Lung (tissue), 12 donors: ENCODE results near the gene LRP1B. TPM values are rescaled to one million over a fixed set of nuclear protein-coding genes. Genes with fewer than 3 reads are reported as not detected.

Experiments used
- ATAC-seq: fragments of 200-7000 bp; cut with Tn5 transposase; one replicate; pipeline ENCODE4 v1.9.1; 2020; ENCODE audit warnings: moderate number of reproducible peaks; ENCODE audit not compliant: insufficient read depth, low FRiP score
- DNase-seq, 3 donors: peaks; one replicate each; pipeline ENCODE4 v3.0.0-alpha.2; 2013 to 2017
- H3K27ac ChIP-seq, 2 donors: one replicate each; pipeline ENCODE4 v1.5.1; 2013; ENCODE audit warnings: mild to moderate bottlenecking in 2 of 2, moderate library complexity in 2 of 2, control low read depth in 1 of 2, inconsistent platforms in 1 of 2, low read depth in 1 of 2, low read length in 1 of 2
- H3K27me3 ChIP-seq, 3 donors: one replicate each; pipeline ENCODE4 v1.5.1; 2013; ENCODE audit warnings: low read length in 2 of 3; ENCODE audit not compliant: control insufficient read depth in 3 of 3, insufficient read depth in 3 of 3
- H3K36me3 ChIP-seq, 4 donors: one replicate each; pipeline ENCODE4 v1.5.1; 2013; ENCODE audit warnings: low read length in 4 of 4, mild to moderate bottlenecking in 1 of 4, moderate library complexity in 1 of 4; ENCODE audit not compliant: control insufficient read depth in 4 of 4, insufficient read depth in 4 of 4
- H3K4me1 ChIP-seq, 5 donors: one replicate each; pipeline ENCODE4 v1.5.1; 2013; ENCODE audit warnings: low read length in 5 of 5, mild to moderate bottlenecking in 2 of 5, moderate library complexity in 1 of 5; ENCODE audit not compliant: control insufficient read depth in 5 of 5, insufficient read depth in 5 of 5
- H3K4me3 ChIP-seq: one replicate; pipeline ENCODE4 v1.5.1; 2013; ENCODE audit warnings: mild to moderate bottlenecking, control low read depth, moderate library complexity
- H3K9ac ChIP-seq, 2 donors: one replicate each; pipeline ENCODE4 v1.5.1; 2013; ENCODE audit warnings: low read length in 2 of 2, control low read depth in 1 of 2; ENCODE audit not compliant: insufficient read depth in 1 of 2
- H3K9me3 ChIP-seq, 4 donors: one replicate each; pipeline ENCODE4 v1.5.1; 2013; ENCODE audit warnings: low read length in 3 of 4, mild to moderate bottlenecking in 1 of 4, moderate library complexity in 1 of 4; ENCODE audit not compliant: control insufficient read depth in 4 of 4, insufficient read depth in 3 of 4
- CTCF ChIP-seq: IDR thresholded peaks from 2 replicates; pipeline ENCODE4 v1.5.1; 2012; ENCODE audit warnings: mild to moderate bottlenecking; ENCODE audit errors: control extremely low read depth, extremely low read depth
- WGBS, 2 donors: extraction: QIAGEN DNeasy Blood & Tissue Kit; methylation state at CpG; one replicate each; pipeline ENCODE4 v1.1.7; 2013; 5-methylcytosine and 5-hydroxymethylcytosine counted together
- polyA plus RNA-seq, 2 donors: library from polyadenylated mRNA; stranded (reverse); fragments of 200-250 nt; gene quantifications; one replicate each; pipeline ENCODE4 v1.2.1, GENCODE V29; 2013
- total RNA-seq, 2 donors: library from RNA; depleted of rRNA in 1 of 2; stranded (reverse); fragments of >200 nt in 1 of 2; gene quantifications; one replicate each; pipeline ENCODE4 v1.2.1, GENCODE V29; 2014 to 2021
- donor health status: control.
- donor health status: control.
- donor health status: Bipolar disorder and iron deficiency.
- donor health status: healthy.
- donor health status: DM: yes; HTN: yes; CAD: no.

Gene LRP1B
- total and polyA plus RNA-seq, 4 donors, result 0.01 to 6.5 (median 0.16) TPM

- no peak overlapping the region for H3K9ac ChIP-seq
- no peaks in the 10 kb centered on the region for H3K36me3 ChIP-seq
- WGBS, 2 donors, result 69 to 76% methylated on average over 6 to 11 of the region's 11 CpGs
Observed at GRCh38 chr2:142010477-142011270, 120.1 kb downstream of the LRP1B start.

GRCh38 chr2:142008135-142008744 is 122.6 kb downstream of the LRP1B start:
- no peak overlapping the region for H3K9ac ChIP-seq
- H3K4me1 ChIP-seq, result no peaks in the 10 kb centered on the region
- no peaks in the 10 kb centered on the region for H3K36me3 ChIP-seq
- H3K27me3 ChIP-seq, result no peaks in the 10 kb centered on the region
- ATAC-seq (no peak), DNase-seq (no peak)
- WGBS, 2 donors, result 76 to 84% methylated on average over 4 of the region's 4 CpGs
- H3K4me3 ChIP-seq, result no peak overlapping the region
- H3K27ac ChIP-seq, result no peak overlapping the region
- no peak for TF ChIP-seq CTCF
- no peaks in the 10 kb centered on the region for H3K9me3 ChIP-seq

More at GRCh38 chr2:142010477-142011270, 120.1 kb downstream of the LRP1B start:
- no peak for ATAC-seq
- peaks cover 0 to 3% (median 0%) of the 10 kb centered on the region in 4 donors for H3K9me3 ChIP-seq
- no peaks in the 10 kb centered on the region for H3K4me1 ChIP-seq
- DNase-seq, result no peak
- H3K27me3 ChIP-seq, result no peaks in the 10 kb centered on the region
- H3K4me3 ChIP-seq, result no peak overlapping the region
- no peak for TF ChIP-seq CTCF
- H3K27ac ChIP-seq, result no peak overlapping the region

- WGBS, 2 donors, result 89 to 90% methylated on average over 4 of the region's 4 CpGs
- Histone ChIP-seq H3K27me3 (no peaks in the 10 kb centered on the region), H3K36me3 (no peaks in the 10 kb centered on the region), H3K9ac (no peak overlapping the region), H3K9me3 (no peaks in the 10 kb centered on the region), H3K4me1 (no peaks in the 10 kb centered on the region), H3K27ac (no peak overlapping the region), H3K4me3 (no peak overlapping the region)
- no peak for ATAC-seq
- TF ChIP-seq CTCF, result no peak
- no peak for DNase-seq
Observed at GRCh38 chr2:141994066-141994465, 136.8 kb downstream of the LRP1B start.
